Urinary bladder (tissue), 4 donors: ENCODE data around the gene UBE2E2. TPM values are rescaled to one million over a fixed set of nuclear protein-coding genes. Genes with fewer than 3 reads are reported as not detected.

ENCODE experiments used
- DNase-seq: peaks from one replicate; pipeline ENCODE4 v3.0.0-alpha.2; 2015; ENCODE audit errors: extremely low spot score
- H3K27ac ChIP-seq: one replicate; pipeline ENCODE4 v1.5.1; 2013; ENCODE audit warnings: low read depth, mild to moderate bottlenecking, moderate library complexity
- H3K36me3 ChIP-seq: one replicate; pipeline ENCODE4 v1.6.1; 2013; ENCODE audit warnings: mild to moderate bottlenecking, moderate library complexity; ENCODE audit not compliant: insufficient read depth
- H3K4me1 ChIP-seq: one replicate; pipeline ENCODE4 v1.6.1; 2013; ENCODE audit warnings: mild to moderate bottlenecking, moderate library complexity; ENCODE audit not compliant: insufficient read depth
- H3K4me3 ChIP-seq: one replicate; pipeline ENCODE4 v1.5.1; 2013; ENCODE audit warnings: low read depth, low read length
- WGBS: extraction: QIAGEN DNeasy Blood & Tissue Kit; methylation state at CpG from one replicate; pipeline ENCODE4 v1.1.7; 2013; 5-methylcytosine and 5-hydroxymethylcytosine counted together
- polyA plus RNA-seq: library from polyadenylated mRNA; stranded (reverse); fragments of 200-250 nt; gene quantifications from one replicate; pipeline ENCODE4 v1.2.3, GENCODE V29; 2013
- total RNA-seq: library from RNA; depleted of rRNA; stranded (reverse); fragments of >200 nt; gene quantifications from one replicate; pipeline ENCODE4 v1.2.3, GENCODE V29; 2014
- donor health status: healthy with polysubstance abuse.
- donor health status: healthy.

Gene UBE2E2
- total and polyA plus RNA-seq, 2 donors: 36.3 to 120 TPM

DNA sequence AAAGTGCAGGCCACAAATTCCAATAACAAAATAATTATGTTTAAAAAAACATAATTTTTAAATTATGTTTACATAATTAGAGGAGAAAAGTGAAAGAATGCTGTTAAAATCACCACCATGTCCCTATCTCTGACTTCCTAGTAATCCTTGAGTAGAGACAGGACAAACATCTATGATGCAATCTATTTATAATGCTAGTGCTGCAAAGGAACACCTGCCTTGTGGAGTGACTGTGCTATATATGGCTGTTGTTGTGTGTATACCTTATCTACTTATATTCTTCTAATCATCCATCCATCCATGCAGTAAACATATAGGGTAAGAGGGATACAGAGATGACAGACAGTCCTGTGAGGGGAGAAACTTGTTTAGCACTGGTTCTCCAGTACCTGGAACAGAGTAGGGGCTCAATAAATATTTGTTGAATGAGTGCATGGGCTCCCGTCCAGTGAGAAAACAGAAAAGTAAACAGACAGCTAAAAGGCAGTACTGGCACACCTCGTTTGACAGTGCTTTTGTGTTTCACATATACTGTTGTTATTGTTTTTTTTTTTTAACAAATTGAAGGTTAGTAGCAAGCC lies 373.3 kb downstream of the UBE2E2 start:
- Histone ChIP-seq H3K4me3 (no peak overlapping the region), H3K27ac (no peak overlapping the region), H3K36me3 (no peaks in the 10 kb centered on the region), H3K4me1 (no peaks in the 10 kb centered on the region)
- 66% methylated on average over 2 of the region's 2 CpGs for WGBS
- DNase-seq: no peak

GRCh38 chr3:23580096-23580713 lies 377.1 kb downstream of the UBE2E2 start:
- WGBS: 83% methylated on average over 8 of the region's 8 CpGs
- Histone ChIP-seq H3K4me1 (no peaks in the 10 kb centered on the region), H3K4me3 (no peak overlapping the region), H3K27ac (no peak overlapping the region), H3K36me3 (no peaks in the 10 kb centered on the region)
- no peak for DNase-seq

DNA sequence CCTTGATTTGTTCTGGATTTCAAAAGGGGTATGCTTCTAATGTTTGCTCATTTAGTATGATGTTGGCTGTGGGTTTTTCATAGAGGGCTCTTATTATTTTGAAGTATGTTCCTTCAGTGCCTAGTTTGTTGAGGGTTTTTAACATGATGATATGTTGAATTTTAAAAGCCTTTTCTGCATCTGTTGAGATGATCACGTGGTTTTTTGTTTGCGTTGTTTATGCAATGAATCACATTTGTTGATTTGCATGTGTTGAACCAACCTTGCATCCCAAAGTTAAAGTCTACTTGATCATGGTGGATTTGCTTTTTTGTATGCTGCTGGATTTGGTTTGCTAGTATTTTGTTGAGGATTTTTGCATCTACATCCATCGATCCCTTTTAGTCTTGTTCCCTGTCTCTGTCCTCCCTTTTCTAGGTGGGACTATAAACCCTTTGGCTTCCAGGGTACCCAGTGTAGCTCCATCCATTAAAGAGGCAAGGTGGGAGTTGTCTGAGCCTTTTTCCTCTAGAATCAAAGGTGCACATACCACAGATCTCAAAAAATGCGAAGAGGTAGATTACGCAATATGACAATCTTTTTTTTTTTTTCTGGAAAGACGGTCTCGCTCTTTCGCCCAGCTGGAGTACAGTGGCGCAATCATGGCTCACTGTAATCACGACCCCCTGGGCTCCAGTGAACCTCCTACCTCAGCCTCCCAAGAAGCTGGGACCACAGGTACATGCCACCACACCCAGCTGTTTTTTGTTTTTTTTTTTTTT lies 381.0 kb downstream of the UBE2E2 start:
- Histone ChIP-seq H3K4me1 (no peaks in the 10 kb centered on the region), H3K4me3 (no peak overlapping the region), H3K36me3 (no peaks in the 10 kb centered on the region), H3K27ac (no peak overlapping the region)
- no peak for DNase-seq
- WGBS: 94% methylated on average over 10 of the region's 10 CpGs

- Histone ChIP-seq H3K27ac (no peak overlapping the region), H3K4me3 (no peak overlapping the region), H3K36me3 (no peaks in the 10 kb centered on the region), H3K4me1 (no peaks in the 10 kb centered on the region)
- 91% methylated on average over 3 of the region's 3 CpGs for WGBS
- DNase-seq: no peak
These were observed 384.4 kb downstream of the UBE2E2 start for GRCh38 chr3:23587513-23587912.

DNA sequence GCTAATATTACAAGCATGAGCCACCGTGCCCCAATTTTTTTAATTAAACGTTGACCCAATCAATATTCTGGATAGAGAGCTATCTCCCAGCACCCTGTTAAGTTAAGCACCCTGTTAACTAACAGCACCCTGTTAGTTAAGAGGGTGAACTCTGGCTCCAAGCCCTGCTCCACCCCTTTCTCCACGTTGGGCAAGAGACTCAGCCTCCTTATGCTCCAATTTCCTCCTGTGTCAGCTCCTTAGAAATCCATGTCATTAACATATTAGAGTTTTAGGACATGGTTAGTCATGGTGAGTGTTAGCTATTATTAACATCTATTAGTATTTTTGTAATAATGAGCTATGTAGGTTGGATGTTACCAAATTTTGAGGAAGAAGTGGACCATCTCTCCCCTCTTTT lies 385.4 kb downstream of the UBE2E2 start:
- no peaks in the 10 kb centered on the region for H3K36me3 ChIP-seq
- H3K27ac ChIP-seq: no peak overlapping the region
- WGBS: 78% methylated on average over 3 of the region's 3 CpGs
- no peaks in the 10 kb centered on the region for H3K4me1 ChIP-seq
- no peak for DNase-seq
- no peak overlapping the region for H3K4me3 ChIP-seq

- Histone ChIP-seq H3K4me3 (no peak overlapping the region), H3K27ac (no peak overlapping the region), H3K4me1 (no peaks in the 10 kb centered on the region), H3K36me3 (no peaks in the 10 kb centered on the region)
- DNase-seq: no peak
- WGBS: 97% methylated on average over 10 of the region's 10 CpGs
These were observed 386.5 kb downstream of the UBE2E2 start for GRCh38 chr3:23589602-23590001.

DNA sequence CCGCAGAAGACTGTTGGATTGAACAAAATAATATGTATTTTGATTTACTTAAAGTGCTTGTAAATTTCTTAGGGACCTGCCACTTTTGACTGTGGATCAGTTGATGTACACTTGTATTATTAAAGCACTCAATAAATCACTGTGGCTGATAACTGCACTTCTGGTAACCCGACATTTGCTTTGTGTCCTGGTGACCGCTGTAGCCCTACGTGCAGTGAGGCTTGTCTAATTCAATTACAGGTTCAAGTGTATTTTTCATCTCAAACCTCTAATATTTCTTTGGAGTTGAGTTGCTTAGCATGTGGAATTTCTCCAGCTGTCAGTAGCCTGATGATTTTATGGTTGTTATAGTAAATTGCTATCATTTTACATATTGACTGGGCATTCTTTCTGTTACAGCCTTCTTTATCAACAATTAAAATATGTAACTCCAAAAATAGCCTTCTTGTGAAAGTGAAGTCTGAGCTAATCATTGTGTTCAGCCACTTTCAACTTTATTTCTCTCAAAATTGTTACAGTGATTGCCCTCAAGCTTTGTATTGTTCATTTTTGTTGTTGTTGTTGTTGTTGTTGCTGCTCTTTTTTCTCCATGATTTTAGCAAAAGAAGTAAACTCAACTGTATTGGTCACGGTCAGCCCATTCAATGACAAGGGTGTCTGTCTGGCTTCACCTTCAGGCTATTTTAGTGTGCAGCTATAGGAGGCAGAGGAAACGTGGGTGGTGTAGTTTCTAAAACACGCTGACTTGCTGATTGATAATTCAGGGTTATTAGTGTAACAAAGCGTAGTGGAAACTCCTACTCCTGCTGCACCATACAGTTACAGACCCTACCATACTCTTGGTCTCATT lies 387.5 kb downstream of the UBE2E2 start:
- DNase-seq: no peak
- Histone ChIP-seq H3K4me3 (no peak overlapping the region), H3K36me3 (no peaks in the 10 kb centered on the region), H3K27ac (no peak overlapping the region), H3K4me1 (no peaks in the 10 kb centered on the region)
- WGBS: 84% methylated on average over 8 of the region's 8 CpGs

DNA sequence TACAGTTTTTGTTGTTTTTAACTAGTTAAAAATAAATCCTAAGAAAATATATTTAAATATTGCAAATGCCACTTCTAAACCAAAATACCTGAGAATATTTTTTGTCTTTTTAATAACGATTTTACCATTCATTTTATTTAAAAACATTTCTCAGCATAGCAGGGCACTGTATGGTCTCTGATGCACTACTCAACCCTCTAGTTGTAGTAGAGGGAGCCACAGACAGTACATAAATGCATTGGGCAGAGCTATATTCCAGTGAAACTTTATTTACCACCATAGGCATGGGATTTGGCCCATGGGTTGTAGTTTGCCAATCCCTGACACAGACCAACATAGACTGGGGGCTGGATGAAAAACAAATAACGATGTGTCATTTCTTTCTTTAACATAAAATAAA lies 388.2 kb downstream of the UBE2E2 start:
- no peaks in the 10 kb centered on the region for H3K4me1 ChIP-seq
- no peaks in the 10 kb centered on the region for H3K36me3 ChIP-seq
- no peak overlapping the region for H3K4me3 ChIP-seq
- H3K27ac ChIP-seq: no peak overlapping the region
- no peak for DNase-seq
- WGBS: 93% methylated on average over 2 of the region's 2 CpGs

DNA sequence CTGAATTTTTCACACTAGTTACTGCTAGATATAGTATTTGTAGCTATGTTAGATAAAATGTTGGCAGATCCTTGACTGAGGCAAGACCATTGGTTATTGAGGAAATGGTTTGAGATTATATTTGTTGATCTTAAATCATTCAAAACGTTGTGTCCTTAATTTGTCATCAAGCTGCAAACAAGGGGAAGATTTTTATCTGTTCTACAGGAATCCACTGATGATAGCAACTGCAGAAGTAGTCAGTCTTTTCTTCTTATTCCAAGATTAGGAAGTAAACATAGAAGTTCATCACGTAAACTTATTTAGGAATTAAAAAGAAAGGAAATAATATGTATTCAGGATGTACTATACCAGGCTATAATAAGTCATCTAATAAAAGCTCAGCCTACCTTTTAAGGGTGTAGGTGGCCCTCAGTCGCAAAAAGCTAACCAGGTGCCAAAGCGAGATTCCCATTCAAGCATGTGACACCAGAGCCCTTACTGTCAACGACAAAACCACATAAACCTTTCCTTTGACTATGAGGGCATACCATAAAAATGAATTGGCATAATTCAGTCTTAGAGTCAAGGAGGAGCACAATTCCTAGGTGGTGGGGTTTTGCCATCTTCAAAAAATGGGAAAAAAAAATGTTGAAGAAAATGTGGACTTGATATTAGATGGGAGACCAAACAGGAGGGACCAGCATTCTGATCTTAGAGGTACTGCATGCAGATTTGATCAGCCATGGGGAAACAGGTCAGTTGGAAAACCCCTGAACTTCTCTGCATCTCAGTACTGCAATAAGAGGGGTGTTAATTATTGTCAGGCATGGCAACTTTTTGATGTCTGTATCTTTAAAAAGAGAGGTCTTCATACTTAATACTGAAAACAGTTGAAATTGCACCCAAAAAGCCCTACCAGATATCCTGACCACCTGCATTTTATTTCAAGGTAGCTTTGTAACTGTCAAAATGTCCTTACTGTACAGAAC lies 390.1 kb downstream of the UBE2E2 start:
- WGBS: 74% methylated on average over 5 of the region's 5 CpGs
- DNase-seq: no peak
- H3K27ac ChIP-seq: no peak overlapping the region
- H3K36me3 ChIP-seq: no peaks in the 10 kb centered on the region
- H3K4me3 ChIP-seq: no peak overlapping the region
- H3K4me1 ChIP-seq: no peaks in the 10 kb centered on the region

GRCh38 chr3:23594066-23594465 lies 390.9 kb downstream of the UBE2E2 start:
- DNase-seq: no peak
- Histone ChIP-seq H3K4me1 (no peaks in the 10 kb centered on the region), H3K36me3 (no peaks in the 10 kb centered on the region), H3K4me3 (no peak overlapping the region), H3K27ac (no peak overlapping the region)
- WGBS: 71% methylated on average over 4 of the region's 4 CpGs

- H3K27ac ChIP-seq: no peak overlapping the region
- no peak overlapping the region for H3K4me3 ChIP-seq
- H3K4me1 ChIP-seq: no peaks in the 10 kb centered on the region
- H3K36me3 ChIP-seq: no peaks in the 10 kb centered on the region
- DNase-seq: no peak
- 80% methylated on average over 5 of the region's 5 CpGs for WGBS
These were observed 392.0 kb downstream of the UBE2E2 start for GRCh38 chr3:23594894-23595670.

- H3K36me3 ChIP-seq: no peaks in the 10 kb centered on the region
- H3K4me1 ChIP-seq: no peaks in the 10 kb centered on the region
- H3K4me3 ChIP-seq: no peak overlapping the region
- H3K27ac ChIP-seq: no peak overlapping the region
- DNase-seq: no peak
These were observed 392.7 kb downstream of the UBE2E2 start for GRCh38 chr3:23595851-23596250.
